NCI-H146 treated with DMSO at 0.1 percent for 48 hours (cell line): ENCODE measurements around the gene NCKAP1.
"Not testable (repeated sequence)": the region's sequence is repeated elsewhere in the genome, so short reads cannot be mapped to it uniquely, and the experiment has no call there.

Source experiments
- DNase-seq: peaks from one replicate; lab custom pipeline; 2025; ENCODE audit not compliant: unreplicated experiment; lab: John Stamatoyannopoulos, UW

Gene NCKAP1

DNA sequence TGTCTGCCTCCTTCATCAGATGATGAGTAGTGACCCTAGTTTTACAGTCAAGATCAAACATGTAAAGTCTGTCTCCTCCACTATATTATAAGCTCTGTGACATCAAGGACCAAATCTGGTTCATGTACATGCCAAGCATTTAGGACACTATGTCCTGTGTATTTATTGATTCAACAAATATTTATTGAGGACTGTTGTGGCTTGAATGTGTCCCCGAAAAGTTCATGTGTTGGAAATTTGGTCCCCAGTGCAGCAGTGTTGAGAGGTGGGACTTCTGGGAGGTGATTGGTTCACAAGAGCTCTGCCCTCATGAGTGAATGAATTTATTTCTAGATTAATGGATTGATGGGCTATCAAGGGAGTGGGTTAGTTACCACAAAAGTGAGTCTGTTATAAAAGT lies 125.2 kb downstream of the NCKAP1 start:
- DNase-seq, result no peak

DNA sequence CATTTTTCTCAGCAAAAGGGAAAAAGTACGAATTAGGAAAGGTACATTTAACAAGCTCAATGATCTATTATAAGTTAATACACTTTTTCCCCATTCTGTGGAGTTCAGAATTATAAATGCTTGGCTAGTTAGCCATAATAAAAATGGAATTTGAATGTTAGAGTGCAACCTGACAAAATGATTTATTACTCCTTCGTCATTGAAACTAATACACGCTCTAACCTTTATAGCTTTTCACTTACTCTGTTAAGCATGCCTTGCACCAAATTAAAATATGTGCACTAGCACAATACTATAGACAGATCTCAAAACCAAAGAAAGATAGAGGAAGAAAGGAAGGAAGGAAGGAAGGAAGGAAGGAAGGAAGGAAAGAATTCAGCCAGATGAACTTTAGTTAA lies 125.7 kb downstream of the NCKAP1 start:
- DNase-seq, result no peak

DNA sequence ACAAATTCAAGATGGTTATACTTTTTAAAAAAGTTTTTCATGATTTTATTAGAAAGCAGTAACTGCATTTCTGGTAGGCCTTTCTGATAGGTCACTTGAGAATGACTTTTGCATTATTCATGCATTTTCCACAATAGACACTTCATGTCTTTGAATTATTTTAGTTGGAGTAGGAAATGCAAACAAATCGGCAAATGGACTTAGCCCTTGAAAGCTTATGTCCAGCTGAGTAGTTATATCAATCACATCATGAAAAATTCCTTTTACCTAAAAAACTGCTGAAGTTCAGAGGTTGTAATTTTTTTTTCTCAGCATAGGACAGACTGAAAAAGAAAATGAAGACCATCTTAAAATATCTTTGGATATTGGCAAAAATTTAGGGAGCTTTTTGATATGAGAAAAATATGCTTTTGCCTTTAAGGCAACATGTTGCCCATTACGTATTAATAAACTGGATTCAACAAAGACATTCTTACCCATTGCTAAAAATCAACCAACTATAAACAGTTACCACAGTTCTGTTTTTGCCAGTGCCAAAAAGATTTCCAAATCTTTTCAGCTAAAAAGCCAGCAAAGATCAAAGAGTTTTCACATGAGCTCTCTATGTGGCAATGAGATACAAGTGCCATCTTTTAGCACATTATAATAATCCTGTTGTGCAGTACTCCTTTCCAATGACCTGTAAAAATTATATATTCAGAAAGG lies 126.3 kb downstream of the NCKAP1 start:
- no peak for DNase-seq

DNA sequence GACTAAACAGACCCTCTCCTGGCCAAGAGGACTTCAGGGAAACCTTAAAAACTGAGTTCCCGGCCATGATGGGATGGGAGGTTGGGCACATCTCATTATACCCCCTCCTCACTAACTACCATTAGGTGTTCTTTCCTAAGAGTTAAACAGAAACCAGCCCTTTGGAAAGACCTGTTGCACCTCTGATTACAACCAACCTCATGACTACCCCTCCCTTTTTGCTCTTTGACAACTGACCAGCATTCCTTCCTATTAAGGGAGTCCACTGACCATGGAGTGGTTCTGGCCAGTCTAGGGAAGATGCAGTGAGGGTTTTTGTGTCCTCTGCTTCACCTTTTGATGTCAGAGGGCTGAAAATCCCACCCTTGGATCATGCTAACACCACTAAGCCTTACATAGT lies 127.3 kb downstream of the NCKAP1 start:
- DNase-seq, result no peak

DNA sequence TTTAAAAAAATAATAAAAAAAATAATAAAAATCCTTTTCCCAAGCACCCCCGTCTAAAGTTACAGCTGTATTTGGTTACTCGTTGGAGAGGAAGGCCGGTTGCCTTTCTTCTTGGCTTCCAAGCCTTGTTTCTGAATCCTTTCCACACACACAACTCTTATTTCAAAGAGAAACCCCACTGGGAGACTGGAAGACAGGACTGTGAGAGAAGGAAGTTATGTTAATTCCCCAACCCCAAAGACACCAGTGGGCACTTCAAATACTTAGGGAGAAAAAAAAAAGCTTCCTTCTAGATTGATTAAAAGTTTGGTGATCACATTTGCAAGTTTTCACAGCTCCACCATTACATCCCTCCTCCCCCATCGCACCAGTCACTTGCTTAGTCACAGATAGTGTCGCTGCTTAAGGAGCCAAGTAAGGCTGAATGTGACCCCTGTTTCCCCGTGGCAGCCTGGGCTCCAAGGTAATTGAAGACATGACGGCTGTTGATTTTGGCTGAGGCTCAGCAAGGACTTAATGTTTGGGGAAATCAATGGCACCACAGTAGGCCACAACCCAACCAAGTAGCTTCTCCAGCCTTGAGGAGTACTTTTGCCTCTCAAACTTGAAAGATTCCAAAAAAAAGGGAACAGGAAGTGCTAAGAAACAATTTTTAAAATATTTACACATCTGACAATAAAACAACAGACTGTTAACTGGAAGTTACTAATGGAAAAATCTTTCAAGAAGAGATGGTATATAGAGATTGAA lies 131.0 kb downstream of the NCKAP1 start:
- no peak for DNase-seq

DNA sequence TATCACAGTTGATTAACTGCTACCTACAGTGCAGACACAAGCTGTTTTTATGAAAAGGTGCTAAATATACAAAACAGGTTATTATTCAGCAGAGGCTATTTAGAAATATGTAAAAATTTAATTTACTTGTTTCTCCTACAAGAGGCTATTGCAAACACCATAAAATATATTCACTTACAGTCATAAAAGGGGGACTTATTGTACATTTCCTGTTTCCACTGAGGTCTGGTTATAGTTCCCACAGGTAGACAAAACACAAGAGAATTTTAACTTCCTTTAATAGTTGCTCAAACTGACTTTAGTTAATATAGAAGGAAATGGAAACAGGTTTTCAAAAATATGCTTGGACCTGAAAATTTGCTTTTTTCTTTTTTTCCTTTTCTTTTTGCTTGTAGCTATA lies 131.8 kb downstream of the NCKAP1 start:
- DNase-seq, result no peak

DNA sequence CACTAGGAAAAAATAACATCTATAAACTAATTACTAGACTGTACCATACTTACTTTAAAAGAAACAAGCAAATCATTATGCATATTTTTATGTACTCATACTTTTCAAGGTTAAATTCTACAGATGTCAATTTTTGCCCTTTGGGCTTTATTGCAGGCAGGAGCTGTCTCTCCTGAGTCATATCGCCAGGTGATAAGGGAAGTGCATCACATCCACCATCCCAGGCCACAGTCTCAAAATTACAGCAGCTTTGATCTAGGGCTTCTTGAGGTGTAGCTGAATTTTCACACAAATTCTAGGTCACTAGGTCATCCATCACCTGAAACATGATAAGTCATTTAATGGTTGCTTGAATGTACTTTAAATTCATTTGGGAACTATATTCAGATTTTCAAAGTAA lies 133.4 kb downstream of the NCKAP1 start:
- no peak for DNase-seq

DNA sequence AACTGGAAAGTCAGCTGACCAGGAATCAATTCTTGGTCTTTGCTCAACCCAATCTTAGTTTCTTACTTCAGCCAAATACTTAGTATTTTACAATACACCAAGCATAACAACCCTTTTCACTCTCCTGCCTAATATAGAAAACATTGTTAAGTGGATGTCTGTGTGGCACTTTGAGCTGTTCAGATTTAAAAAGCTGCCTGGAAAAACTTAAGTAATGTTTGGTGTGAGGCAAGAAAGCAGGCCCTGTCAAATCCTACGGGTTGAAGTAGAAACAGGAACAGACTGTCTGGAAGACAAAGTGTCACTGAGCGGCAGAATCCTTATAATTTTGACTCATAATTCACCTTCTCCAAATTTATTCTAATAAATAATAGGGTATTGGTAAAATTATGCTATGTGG lies 134.7 kb downstream of the NCKAP1 start:
- no peak for DNase-seq

DNA sequence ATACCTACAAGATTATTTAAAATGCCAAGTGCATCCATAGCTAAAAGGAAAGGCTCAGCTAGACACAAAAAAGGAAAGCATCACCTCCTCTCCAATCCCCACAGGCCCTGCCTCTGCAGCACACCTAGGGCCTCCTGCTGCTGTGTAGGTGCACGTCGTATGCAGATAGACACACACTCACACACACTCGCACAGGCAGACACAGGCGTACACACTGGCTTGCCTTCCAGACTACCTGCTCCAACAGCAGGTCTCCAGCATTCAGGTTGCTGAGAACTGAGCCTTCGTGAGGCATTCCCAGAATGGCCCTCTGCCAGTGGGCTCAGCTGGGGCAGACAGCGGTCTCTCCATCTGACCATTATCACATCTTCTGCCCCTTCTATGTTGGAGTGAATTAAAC lies 136.5 kb downstream of the NCKAP1 start:
- DNase-seq, result no peak

DNA sequence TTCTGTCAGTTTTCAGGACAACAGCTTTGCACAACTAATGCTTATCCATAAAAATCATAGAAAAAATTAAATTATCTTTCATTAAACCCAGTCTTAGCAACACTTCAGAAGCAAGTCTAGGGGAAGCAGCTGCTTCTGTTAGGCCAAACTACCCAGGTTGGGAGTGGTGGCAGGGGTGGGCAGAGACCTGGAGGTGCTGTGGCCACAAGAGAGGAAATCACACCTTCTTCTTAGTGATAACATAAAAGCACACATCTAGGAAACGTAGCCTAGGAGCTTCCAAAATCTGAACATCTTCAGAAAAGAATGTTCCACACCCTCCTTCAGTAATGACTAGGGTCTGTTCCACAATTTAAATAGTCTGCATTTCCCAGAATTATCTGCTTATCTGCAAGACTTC lies 139.5 kb downstream of the NCKAP1 start:
- DNase-seq, result no peak

DNA sequence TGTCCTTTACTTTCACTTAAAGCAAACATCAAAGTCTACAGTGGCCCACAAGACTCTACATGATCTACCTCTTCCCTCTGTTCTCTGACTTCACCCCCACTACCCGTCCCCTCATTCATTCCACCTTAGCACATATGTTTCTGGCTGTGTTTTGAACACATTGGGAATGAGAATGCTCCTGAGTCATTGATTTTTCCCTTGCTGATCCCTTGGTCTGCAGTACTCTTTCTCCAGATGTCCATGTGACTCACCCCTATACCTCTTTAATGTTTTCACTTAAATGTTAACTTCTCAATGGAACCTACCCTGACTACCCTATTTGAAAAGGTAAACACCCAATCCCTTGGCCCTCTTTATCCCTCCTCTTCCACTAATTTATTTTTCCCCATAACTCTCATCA lies 141.1 kb downstream of the NCKAP1 start:
- DNase-seq, result no peak

DNA sequence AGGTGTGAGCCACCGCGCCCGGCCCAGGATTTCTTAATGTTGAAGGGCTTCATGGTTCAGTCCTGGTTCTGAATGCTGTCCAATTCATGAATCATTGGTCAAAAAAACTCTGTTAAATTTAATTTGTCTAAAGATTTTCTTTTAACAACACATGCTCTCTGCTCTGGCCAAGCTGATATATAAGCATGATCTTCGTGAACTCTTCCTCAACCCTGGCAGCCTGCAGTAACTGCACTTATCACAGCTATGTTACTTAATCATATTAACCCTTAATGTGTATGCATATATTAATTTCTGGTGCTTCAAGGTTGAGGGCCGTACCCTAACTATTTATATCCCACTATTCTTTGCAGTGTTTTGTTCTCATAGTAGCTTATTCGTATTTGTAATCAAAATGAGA lies 142.5 kb downstream of the NCKAP1 start:
- DNase-seq, result no peak

DNA sequence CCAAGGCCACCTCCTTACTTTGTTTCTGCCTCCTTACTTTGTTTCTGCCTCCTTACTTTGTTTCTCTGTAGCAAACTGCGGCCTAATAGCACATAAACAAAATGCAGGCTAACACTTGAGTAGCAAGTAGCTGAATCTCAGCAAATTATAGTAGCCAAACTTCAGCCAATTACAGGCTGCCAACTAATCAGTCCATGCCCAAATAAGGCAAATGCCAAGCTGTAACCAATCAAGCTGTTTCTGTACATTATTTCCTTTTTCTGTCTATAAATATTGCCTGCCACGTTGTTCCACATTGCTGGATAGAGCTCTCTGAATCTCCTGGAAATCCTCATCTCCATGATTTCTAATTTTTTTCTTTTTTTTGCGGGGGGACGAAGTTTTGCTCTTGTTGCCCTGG lies 143.1 kb downstream of the NCKAP1 start:
- no peak for DNase-seq

DNA sequence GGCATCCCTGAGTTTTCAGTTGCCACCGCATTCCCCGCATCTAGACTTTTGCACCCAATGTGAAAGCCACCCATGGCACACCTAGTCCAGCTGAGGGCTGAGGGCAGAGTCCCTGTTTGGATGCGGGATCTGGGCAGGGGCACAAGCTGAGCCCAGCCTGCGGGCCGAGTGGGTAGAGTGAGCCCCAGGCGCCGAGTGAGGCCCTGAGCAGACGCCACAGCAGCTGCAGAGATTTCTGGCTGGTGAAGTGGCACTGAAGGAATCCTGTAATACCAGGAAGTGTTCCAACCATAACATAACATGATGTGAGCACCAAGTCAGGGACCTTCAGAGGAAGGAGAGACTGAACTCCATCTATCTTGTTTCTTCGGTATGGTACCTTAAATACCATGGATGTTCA lies 144.1 kb downstream of the NCKAP1 start:
- DNase-seq, result no peak

DNA sequence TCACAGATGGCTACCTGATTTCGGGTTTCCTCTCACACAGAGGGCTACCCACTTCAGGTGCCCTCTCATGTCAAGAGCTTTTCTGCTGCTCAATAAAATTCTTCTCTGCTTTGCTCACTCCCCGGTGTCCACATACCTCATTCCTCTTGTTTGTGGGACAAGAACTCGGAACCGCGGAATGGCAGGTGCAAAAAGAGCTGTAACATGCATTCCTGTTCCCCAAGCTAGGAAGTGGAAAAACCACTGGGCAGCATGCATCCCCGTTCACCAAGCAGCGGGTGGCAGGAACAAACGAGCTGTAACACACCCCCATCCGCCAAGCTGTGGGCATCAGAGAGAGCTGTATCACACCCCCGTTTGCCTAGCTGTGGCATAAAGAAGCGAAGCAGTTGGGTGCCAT lies 144.6 kb downstream of the NCKAP1 start:
- no peak for DNase-seq

DNA sequence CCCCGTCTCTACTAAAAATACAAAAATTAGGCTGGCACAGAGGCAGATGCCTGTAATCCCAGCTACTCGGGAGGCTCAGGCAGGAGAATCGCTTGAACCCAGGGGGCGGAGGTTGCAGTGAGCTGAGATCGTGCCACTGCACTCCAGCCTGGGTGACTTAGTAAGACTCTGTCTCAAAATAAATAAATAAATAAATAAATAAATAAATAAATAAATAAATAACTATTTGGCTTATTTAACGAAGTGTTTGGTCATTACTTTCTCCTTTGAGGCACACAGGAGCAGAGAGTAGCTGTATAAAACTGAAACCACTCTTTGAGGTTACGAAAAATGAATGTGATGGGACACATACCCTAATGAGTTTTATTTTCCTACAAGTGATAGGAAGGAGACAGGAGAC lies 145.2 kb downstream of the NCKAP1 start:
- not testable (repeated sequence) for DNase-seq

DNA sequence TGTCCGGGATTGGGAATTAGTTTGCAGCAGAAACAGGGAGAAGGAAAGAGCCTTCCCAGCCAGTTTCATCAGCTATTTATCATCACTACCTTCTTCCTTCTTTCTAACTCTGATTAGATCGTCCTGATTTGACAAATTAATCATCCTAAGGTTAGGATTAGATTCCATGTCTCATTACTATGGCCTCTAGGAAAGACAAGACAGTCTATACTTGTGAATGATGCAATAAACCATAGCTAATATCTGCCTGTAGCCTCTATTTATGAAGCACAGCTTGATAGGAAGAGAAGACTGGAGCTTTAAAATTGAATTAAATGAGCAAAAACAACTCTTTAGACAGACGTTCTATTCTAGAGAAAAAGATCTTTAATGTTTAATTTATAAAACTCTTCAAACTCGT lies 146.6 kb downstream of the NCKAP1 start:
- no peak for DNase-seq

DNA sequence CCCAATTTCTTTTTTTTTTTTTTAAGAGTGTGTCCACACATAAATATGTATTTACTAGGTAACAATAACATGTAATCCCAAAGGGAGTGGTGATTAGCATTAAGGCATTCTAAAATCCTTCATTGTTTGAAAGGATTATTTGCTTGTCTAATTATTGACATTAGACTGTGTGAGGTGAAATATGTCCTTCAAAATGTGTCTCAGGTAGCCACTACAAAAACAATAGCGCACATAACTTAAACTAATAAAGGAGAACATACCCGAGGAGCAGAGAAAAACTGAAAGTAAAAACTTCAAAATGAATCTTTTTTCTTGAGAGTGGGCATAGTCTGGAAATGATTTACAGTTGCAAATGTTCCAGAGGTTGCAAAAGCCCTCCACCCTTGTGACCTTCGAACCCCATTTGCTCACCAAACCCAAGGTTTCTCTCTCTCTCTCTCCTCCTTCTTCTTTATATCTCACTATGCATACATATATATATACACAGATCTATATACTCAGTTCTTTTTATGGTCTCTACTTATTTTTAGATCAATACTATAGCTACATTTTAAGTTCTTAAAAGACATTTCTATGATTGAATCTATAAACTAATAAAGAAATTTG lies 147.4 kb downstream of the NCKAP1 start:
- DNase-seq, result no peak

DNA sequence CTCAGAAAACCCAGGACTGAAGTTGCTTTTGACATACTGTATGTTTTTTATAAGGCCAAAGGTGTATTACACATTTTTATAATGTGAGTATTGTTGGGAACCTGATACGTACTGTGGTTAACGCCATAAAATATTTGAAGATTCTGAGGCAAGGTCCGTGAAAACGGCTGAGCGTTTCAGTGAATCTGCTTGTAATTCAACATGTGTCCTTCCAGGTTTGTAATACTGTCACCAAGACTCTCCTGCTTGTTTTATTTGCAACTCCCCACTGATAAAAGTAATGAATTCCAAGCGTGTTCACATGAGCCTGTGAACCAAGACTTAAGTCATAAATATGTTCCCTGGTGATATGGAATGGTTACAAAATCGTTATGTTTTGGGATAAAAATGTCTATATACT lies 148.0 kb downstream of the NCKAP1 start:
- no peak for DNase-seq

DNA sequence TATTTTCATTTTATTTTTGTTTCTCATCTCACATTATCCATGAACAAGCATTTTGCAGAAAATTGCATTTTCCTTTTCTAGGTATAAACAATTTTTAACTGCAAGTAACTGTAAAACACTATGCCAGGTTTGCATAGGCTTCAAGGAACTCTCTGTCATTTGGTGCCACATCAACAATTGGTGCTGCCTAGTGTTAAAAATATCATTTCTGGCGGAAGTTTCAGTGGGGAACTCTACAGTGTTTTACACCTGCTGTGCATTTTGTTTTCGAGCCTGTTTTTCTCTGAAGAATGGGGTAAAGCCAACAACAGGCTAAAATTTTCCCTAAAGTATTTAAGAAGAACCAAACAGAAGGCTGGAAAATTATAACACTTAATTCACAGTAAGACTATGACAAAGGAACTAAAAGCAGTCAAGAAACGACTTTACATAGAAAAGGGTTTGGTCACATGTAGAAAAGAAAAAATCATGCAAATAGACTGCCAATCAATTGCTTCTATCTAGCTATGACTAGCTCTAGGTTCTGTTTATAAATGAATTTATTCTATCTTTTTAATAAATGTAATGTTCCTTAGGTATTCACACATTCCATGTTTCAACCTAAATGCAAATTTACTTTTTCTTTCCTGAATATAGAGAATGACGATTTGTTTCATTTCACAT lies 150.4 kb downstream of the NCKAP1 start:
- DNase-seq, result no peak

DNA sequence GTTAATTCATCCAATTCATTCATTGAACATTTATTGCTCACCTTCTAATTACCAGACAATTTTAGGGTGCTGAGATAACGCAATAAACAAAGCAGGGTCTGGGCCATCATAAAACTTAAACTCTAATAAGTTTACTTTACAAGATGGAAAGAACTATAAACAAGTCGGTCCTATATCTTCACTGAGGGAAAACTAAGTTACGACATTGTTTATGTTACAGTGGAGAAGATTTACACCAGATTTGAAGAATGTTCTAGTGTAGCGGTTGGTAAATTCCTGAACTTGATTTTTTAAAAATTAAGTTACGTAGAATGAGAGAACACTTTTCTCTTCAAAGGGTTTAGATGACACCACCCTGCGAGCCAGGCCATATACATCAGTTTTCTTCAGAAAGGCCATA lies 151.2 kb downstream of the NCKAP1 start:
- DNase-seq, result no peak

DNA sequence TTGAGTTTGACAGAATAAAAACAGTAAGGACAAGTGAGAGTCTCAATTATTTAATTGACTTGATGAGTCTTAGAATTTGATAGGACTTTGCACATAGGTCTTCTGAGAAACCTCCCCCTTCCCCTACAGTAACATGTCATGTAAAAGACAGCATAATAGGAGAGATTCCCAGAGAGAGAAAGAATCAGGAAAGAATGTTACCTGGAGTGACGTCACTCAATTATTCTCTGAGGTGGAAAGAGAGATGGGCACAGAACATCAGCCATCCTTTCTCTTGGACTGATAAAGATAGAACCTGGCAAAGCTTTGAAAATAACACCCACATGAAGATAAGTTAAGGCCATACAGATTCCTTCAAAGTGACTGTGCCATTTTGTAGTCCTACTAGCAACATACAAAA lies 152.5 kb downstream of the NCKAP1 start:
- no peak for DNase-seq
